Left ventricle myocardium superior (tissue), 1 donor: ENCODE measurements around the gene EID3. TPM values are rescaled to one million over a fixed set of nuclear protein-coding genes. Genes with fewer than 3 reads are reported as not detected.
"Not testable (repeated sequence)": the region's sequence is repeated elsewhere in the genome, so short reads cannot be mapped to it uniquely, and the experiment has no call there.

ENCODE experiments used
- ATAC-seq: fragments of 200-7000 bp; cut with Tn5 transposase; one replicate; pipeline ENCODE4 v1.9.1; 2020; ENCODE audit warnings: mild to moderate bottlenecking, moderate library complexity
- DNase-seq: peaks from one replicate; pipeline ENCODE4 v3.0.0-alpha.2; 2020
- intact Hi-C: fragments of 100-400 bp; cut with micrococcal nuclease; formaldehyde crosslinking; loops from one replicate; pipeline ENCODE4 v1.11.0; 2022
- long read RNA-seq: library from polyadenylated mRNA; unstranded; transcript quantifications from one replicate; pipeline ENCODE4 v2.0.0, GENCODE V29; 2021
- total RNA-seq: library from RNA; stranded (reverse); fragmentation: NEBNext Ultra II Directional; extraction: Animal tissue kit (Norgen Biotek cat#: 25700); gene quantifications from one replicate; pipeline ENCODE4 v1.2.1, GENCODE V29; 2021
- donor health status: DM: no; HTN: yes; CAD: no; lungs with severe emphysema.

The EID3 gene
- 0.97 TPM for total RNA-seq
- long read RNA-seq, result 0 reads

DNA sequence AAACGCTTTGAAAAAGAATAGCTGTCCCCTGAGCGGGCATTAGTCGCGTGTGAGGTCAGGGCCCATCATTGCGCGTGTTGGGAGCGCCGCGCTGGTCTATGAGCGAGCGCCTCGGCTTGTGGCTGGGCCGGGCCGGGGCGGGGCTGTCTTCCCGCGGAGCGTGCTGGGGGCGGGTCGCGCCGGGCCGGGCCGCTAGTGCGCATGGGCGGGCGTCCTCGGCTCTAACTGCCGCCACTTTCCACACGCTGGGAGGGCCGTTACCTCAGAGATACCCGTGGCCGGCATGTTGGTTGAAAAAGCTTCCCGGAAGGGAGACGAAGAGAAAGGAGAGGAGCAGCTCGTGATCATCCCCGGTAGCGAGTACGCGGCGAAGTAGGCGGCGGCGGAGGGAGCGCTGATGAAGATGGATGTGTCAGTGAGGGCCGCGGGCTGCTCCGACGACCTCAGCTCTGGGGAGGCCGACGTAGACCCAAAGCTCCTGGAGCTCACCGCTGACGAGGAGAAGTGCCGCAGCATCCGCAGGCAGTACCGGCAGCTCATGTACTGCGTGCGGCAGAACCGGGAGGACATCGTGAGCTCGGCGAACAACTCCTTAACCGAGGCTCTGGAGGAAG lies at the start of gene EID3:
EID3 (plus strand) TSS at position 202 of the 614 bp plus-strand sequence; CDS start at position 398, 196 bp downstream.
- peak; percentile 96 for DNase-seq
- ATAC-seq, result peak; percentile 100
- intact Hi-C loops, result no loop called here

- DNase-seq (no peak), ATAC-seq (no peak)
- intact Hi-C loops, result no loop called here
These were observed 45.5 kb upstream of the EID3 start for GRCh38 chr12:104257913-104258472.

DNA sequence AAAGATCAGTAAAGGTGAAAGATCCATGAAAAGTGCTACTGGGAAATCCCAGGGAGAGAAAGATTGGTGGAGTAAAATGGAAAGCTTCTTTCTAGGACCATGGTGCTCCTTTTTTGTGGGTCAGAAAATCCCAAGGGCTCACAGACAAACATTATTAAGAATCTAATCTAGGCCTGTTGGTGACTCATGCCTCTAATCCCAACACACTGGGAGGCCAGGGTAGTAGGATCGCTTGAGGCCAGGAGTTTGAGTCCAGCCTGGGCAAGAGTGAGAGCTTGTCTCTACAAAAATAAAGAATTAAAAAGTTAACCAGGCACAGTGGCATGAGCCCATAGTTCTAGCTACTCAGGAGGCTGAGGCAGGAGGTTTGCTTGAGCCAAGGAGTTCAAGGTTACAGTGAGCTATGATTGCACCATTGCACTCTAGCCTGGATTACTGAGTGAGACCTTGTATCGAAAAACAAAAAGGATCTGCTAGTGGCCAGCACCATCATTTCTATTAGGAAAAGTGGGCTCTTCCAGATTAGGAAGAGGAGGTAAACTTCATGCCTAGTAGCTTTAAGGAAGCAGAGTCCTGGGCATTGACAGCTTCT lies 45.0 kb upstream of the EID3 start:
- intact Hi-C loops, result no loop called here
- DNase-seq (no peak), ATAC-seq (peak; percentile 23)

DNA sequence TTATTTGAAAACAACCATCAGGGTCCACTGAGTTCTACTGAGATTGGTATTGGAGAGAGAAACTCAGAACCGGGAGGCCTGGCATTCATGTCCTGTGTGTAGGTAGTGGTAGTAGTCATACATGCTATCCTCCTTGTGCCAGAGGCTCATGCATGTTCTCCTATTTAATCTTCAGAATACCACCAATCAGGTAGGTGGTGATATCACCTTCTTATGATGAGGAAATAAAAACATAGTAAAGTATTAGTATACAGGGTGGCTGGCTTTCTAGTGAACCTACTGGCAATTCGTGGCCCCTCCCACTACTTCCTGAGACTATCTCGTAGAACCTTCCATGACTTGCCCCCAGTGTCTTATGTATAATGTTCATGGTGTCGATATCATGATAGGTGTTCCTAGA lies 40.5 kb upstream of the EID3 start:
- no peak for ATAC-seq
- intact Hi-C loops, result no loop called here

DNA sequence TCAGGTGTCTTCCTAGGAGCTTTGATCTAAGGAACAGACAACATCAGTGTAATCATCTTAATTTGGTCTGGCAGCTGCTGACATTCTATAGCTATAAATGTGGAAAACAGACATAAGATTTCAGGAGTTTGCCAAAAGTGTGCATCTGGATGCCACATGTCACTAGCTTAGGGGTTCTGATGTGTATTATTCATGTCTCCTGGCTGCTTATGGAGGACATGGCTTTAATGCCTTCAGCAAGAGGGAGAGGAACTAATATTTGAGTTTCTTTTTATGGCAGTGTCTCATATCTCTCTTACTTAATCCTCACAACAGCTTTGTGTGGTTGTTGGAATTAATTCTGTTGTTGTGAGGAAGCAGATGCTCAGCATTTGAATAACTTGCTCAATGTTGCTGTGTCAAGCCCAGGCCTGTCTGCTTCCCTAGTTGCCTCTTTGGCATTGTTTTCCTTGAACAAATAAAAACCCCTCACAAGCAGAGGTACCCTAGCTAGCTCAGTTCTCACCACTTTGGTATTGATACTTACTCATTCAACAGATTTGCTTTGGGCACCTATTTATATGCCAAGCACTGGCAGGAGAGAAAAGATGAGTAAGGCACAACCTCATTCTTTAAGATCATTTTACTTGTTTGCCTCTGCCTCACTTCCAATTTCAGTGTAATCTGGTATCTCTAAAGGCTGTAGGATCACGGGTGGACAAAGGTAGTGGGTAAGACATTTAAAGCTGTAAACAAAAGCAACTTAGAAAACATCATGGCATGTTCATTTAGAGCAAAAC lies 39.8 kb upstream of the EID3 start:
- ATAC-seq (no peak), DNase-seq (no peak)
- intact Hi-C loops, result no loop called here

More for the DNA sequence above, 40.5 kb upstream of the EID3 start:
- no peak for DNase-seq

DNA sequence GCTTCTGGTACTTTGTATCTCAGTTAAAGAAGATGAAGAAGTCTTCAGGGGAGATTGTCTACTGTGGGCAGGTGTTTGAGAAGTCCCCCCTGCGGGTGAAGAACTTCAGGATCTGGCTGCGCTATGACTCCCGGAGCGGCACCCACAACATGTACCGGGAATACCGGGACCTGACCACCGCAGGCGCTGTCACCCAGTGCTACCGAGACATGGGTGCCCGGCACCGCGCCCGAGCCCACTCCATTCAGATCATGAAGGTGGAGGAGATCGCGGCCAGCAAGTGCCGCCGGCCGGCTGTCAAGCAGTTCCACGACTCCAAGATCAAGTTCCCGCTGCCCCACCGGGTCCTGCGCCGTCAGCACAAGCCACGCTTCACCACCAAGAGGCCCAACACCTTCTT lies 38.1 kb upstream of the EID3 start:
- intact Hi-C loops, DNase-seq, ATAC-seq: not testable (repeated sequence)

- DNase-seq (no peak), ATAC-seq (no peak)
- intact Hi-C loops, result no loop called here
These were observed 30.6 kb upstream of the EID3 start for GRCh38 chr12:104272938-104273337.

- intact Hi-C loops, result no loop called here
- ATAC-seq (no peak), DNase-seq (no peak)
These were observed 30.0 kb upstream of the EID3 start for GRCh38 chr12:104273503-104273902.

DNA sequence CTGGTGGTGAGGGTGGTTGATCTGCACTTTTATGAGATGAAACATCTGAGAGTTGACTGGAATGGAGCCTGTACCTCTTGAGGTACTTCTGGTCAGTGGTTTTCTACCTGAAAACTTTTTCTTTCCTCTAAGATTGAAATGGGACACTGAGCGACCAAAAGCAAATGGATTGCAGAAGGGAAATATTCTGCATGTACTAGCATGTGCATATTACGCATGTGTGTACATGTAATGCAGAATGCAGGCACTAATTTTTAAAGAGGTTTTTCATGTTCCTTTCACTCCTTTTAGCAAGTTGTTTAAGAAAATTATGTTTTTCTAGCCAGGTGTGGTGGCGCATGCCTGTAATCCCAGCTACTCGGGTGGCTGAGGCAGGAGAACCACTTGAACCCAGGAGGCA lies 28.7 kb upstream of the EID3 start:
- intact Hi-C loops, result no loop called here
- ATAC-seq, result no peak

DNA sequence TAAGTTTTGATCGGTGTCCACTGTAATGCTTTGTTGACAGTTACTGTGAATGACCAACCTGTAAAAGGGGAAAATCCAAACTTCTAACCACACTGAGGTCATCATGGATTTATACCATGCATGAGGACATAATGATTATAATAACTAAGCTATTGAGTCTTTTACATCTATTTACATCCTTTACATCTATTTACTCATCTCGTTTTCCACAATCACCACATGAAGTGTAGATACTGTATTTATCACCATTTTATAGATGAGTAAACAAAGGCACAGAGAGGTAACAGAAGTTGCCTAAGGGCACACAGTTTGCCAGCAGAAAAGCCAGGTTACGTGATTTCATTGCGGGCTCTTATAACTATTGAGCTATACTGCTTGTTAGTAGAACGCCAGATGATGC lies 27.9 kb upstream of the EID3 start:
- ATAC-seq, result no peak
- no peak for DNase-seq
- intact Hi-C loops, result no loop called here

More for the DNA sequence above, 28.7 kb upstream of the EID3 start:
- no peak for DNase-seq

GRCh38 chr12:104276273-104277131 lies 27.0 kb upstream of the EID3 start:
- intact Hi-C loops, result no loop called here
- DNase-seq (no peak), ATAC-seq (peak; percentile 61)

DNA sequence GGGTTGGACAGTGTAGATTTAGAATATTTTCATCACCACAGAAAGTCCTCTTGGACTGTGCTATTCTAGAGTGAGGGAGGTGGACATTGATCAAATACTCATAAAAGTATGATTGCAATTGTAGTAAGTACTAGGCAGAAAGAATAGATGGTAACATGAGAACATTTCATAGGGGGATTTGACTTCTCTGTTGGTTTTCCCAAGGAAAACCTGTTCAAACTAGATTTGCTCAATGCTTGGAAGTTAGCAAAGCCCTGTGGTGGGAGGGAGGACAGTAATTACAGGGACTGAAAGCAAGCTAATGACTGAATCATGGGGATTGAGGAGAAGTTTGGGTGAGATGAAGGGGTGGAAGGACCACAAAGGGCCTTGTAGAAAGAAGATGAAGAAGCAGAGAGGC lies 24.4 kb upstream of the EID3 start:
- ATAC-seq, result no peak
- no peak for DNase-seq
- intact Hi-C loops, result no loop called here

GRCh38 chr12:104280111-104280510 lies 23.4 kb upstream of the EID3 start:
- intact Hi-C loops, result no loop called here
- DNase-seq (no peak), ATAC-seq (no peak)

DNA sequence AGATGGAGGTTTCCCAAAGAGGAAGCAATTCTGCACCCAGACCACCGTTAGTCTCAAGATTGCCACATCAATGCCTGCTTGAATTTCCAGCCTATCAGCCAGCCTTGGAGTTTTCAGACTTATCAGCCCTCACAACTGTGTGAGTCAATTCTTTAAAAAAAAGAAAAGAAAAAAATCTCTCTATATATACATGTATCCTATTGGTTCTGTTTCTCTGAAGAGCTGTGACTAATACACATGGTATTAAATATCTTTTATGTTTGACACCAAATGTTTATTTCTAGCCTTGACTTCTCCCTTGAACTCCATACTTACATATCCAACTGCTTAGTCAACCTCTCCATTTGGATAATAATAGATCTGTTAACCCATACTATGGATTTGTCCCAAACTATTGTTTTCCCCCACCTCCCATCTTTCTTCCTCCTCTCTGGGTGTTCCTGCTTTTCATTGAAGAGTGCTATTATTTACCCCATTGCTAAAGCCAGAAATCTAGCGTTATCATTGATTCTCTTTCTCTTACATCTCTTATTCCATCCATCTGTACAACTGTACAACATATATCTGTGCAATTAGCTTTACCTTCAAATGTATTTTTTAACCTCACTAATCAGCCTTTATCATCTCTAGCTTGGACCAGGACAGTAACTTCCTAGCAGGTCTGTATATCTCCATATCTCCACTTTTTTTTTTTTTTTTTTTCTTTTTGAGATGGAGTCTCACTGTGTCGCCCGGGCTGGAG lies 22.7 kb upstream of the EID3 start:
- DNase-seq, result no peak
- intact Hi-C loops, result no loop called here
- no peak for ATAC-seq

- ATAC-seq (no peak), DNase-seq (no peak)
- intact Hi-C loops, result no loop called here
These were observed 21.9 kb upstream of the EID3 start for GRCh38 chr12:104281636-104282035.

DNA sequence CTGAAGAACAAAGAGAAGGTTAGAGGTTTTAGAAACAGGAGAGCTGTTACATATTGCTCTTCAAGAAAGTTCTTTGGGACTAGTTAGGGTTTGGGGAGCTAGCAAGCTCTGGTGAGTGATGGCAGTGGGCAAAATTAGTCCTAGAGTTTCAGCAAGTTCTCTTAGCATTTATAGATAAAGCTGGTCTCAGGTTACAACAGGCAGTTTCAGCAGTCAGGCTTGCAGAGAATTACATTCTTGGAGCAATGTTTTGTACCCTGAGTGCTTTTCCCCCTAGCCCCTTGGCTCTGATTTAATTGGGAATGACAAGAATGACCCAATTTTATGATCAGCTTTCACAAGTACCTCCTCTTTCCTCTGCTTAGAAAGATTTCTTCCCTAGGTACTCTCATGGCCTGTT lies 21.4 kb upstream of the EID3 start:
- ATAC-seq (no peak), DNase-seq (no peak)
- intact Hi-C loops, result no loop called here

- intact Hi-C loops, result loop anchor here (2.0 kb wide), 1 partner anchor 65 kb away; no protein-coding TSS in a partner anchor
- DNase-seq (no peak), ATAC-seq (no peak)
These were observed 17.6 kb upstream of the EID3 start for GRCh38 chr12:104285740-104286515.
